Pons (tissue), 1 donor: ENCODE data around the gene NUP98.
"Not testable (repeated sequence)": the region's sequence is repeated elsewhere in the genome, so short reads cannot be mapped to it uniquely, and the experiment has no call there.

Source experiments
- DNase-seq: peaks from one replicate; pipeline ENCODE4 v3.0.0-alpha.2; 2016; ENCODE audit warnings: low spot score

NUP98 gene

DNA sequence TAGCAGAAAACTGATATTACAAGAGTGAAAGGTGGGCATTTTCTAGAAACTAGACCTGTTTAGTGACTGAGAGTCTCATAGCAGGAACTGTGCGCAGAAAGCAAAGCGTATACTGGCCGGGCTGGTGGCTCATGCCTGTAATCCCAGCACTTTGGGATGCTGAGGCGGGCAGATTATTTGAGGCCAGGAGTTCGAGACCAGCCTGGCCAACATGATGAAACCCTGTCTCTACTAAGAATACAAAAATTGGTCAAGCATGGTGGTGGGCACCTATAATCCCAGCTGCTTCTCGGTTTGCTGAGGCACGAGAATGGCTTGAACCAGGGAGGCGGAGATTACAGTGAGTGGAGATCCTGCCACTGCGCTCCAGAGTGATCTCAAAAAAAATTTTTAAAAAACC lies 1.8 kb upstream of the NUP98 start:
- DNase-seq, result no peak

- DNase-seq, result peak; percentile 18
These were observed 489 bp downstream of the NUP98 start for GRCh38 chr11:3796801-3797328.

GRCh38 chr11:3796346-3796745 lies 1.0 kb downstream of the NUP98 start:
- no peak for DNase-seq

GRCh38 chr11:3796002-3796311 lies 1.4 kb downstream of the NUP98 start:
- DNase-seq, result no peak

DNA sequence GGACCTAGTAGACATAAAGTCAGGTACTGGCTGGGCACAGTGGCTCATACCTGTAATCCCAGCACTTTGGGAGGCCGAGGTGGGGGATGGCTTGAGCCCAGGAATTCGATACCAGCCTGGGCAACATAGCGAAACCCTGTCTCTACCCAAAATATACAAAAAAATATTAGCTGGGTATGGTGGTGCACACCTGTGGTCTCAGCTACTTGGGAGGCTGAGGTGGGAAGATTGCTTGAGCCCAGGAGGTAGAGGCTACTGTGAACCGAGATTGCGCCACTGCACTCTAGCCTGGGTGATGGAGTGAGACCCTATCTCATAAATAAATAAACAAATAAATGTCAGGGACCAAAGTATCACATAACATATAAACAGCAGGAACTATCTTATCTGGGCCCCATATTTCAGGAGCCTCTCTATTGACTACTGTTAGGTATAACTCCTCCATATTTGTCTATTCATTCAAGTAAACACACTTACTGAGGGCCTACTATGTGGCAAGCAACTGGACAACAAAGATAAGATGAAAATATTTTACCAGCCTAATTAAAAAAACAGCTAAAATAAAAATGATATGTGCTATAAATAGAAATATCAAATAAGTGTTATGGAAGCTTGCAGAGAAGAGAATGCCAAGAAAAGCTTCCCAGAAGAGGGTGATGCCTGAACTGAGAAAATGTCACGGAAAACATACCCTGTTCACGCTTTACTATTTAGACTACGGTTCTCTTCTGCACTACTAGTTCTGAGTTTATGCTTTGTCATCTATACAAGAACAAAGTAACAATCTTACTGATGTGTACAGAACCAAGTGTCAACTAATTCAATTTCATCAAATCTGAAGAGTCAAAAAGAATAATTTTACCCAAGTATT lies 2.0 kb downstream of the NUP98 start:
- DNase-seq, result no peak

DNA sequence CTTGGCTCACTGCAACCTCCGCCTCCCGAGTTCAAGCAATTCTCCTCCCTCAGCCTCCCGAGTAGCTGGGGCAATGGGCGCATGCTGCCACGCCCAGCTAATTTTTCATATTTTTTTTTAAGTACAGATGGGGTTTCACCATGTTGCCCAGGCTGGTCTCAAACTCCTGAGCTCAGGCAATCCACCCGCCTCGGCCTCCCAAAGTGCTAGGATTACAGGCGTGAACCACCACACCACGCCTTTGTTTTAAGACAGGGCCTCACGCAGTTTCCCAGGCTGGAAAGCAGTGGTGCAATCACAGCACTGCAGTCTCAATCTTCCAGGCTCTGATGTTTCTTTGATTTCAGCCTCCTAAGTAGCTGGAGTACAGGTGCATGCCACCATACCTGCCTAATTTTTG lies 3.0 kb downstream of the NUP98 start:
- DNase-seq, result not testable (repeated sequence)

DNA sequence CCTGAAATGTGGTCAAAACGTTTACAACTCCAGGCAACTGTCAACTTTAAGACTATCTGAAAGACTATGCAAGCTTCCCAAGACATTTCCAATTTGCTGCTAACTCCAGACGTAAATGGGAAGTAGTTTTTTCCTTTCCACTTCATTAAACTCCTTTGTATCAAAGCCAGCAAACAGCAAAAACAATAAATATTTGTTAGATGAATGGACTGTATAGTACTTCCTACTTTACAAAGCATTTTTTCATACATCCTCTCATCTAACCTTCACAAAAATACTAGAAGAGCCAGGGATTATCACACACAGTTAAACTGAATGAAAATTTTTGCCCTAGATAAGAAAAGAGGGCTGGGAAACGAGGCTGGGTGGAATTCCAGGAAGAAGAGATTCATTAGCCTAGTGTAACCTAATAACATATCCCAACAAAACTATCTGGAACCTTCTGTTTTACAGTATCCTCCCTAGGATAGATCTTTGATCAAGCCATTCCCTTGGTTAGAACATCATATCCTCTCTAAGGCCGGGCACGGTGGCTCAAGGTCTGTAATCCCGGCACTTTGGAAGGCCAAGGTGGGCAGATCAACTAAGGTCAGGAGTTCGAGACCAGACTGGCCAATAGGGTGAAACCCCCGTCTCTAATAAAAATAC lies 10.4 kb downstream of the NUP98 start:
- no peak for DNase-seq

- no peak for DNase-seq
These were observed 13.7 kb downstream of the NUP98 start for GRCh38 chr11:3783611-3784010.

DNA sequence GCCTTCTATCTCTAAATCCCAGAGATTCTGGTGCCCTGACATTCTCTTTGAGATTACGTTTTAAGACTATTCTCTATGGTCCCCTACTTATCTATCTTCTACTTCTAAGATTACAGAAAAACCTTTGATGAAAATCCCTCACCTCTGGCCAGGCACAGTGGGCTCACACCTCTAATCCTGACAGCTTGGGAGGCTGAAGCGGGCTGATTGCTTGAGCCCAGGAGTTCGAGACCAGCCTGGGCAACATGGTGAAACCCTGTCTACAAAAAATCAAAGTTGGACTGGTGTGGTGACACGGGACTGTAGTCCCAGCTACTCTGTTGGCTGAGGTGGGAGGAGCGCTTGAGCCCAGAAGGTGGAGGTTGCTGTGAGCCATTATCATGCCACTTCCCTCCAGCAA lies 14.4 kb downstream of the NUP98 start:
- DNase-seq, result no peak

DNA sequence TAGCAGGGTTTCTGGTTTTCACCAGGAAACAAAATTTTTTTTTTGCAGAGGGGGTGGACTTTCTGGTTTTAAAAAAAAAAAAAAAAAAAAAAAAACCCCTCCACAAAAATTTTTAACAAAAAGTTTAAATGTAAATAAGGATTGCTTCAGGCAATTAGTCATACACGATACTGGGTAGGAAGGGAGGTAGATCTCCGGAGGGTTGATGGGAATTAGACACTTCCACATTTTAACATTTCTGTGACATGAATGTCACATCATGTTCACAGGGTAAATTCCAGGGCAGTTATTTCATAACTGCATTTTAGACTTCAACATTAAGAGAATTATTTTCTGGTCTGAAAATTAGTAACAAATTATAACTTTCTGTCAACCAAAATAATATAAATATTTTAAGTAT lies 15.9 kb downstream of the NUP98 start:
- no peak for DNase-seq

- DNase-seq, result no peak
These were observed 21.5 kb downstream of the NUP98 start for GRCh38 chr11:3775736-3776406.

DNA sequence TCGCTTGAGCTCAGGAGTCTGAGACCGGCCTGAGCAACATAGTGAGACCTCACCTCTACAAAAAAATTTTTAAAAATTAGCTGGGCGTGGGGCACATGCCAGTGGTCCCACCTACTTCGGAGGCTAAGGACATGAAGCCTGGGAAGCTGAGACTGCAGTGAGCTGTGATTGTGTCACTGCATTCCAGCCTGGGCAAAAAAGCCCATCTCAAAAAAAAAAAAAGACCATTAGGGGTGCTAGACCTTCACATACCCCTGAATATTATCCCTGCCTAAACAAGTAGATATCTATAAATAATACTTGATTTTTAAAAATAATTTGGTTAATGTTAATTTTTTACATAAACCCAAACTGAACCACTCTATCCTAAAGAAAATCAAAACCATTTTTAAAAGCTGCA lies 24.2 kb downstream of the NUP98 start:
- no peak for DNase-seq

DNA sequence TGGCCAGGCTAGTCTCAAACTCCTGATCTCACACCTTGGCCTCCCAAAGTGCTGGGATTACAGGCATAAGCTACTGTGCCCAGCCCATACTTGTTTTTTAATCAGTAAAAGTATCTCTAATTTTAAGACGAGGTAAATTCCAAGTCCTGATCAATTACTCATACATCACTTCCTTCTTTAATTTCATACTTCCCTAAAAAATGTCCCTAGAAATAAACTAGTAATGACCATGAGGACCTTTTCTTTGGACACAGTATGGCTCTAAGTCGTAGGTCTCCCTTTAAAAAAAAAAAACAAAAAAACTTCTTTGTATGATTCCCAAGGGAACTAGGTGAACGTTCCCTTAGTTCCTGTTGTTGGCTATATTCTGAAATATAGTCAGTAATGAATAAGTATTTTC lies 29.8 kb downstream of the NUP98 start:
- DNase-seq, result no peak

GRCh38 chr11:3766836-3767235 lies 30.5 kb downstream of the NUP98 start:
- DNase-seq, result not testable (repeated sequence)

DNA sequence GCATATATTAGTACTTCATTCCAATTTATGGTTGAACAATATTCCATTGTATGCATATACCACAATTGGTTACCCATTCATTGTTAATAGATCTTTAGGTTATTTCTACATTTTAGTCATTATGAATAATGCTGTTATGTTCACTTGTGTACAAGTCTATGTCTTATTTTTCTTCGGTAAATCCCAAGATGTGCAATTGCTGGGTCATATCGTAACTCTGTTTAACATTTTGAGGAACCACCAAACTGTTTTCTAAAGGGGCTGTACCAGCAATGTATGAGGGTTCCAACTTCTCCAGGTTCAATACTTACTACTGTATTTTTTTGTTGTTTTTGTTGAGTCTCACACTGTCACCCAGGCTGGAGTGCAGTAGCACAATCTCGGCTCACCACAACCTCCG lies 33.1 kb downstream of the NUP98 start:
- no peak for DNase-seq

GRCh38 chr11:3755151-3755550 lies 42.2 kb downstream of the NUP98 start:
- DNase-seq, result no peak

DNA sequence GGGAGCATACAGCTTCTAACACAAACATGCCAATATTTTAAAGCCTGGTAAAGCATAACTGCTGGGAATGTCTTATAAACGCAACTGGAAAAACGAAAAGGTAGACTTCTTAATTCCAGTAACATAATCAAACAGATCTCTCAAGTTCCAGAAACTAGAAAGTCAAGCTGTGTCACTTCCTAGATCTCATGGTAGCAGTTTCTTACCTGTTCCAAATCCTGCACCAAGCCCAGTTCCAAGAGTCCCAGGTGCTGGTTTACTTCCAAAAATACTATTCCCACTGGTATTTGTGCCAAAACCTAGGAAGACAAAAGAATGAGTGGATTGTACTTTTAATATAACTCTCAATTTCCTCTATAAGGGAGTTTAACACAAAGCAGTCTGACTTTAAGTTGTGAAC lies 44.2 kb downstream of the NUP98 start:
- no peak for DNase-seq

DNA sequence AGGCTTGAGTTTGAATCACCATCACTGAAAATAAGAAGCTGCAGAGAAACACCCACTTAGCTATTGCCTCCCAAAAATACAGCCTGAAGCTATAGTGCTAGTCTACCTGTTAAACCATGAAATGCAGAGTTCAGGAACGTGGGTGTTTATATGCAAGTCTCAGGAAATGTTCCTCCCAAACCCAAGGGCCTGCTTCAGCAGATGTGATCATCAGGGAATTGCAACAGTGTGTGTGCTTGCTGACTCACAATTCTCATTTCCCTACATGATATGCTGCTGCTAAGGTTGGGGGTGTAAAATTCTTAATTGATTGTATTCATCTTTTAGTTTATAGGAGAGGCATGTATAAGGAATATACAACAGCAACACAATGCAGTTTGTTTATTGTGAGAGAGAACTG lies 49.6 kb downstream of the NUP98 start:
- no peak for DNase-seq

DNA sequence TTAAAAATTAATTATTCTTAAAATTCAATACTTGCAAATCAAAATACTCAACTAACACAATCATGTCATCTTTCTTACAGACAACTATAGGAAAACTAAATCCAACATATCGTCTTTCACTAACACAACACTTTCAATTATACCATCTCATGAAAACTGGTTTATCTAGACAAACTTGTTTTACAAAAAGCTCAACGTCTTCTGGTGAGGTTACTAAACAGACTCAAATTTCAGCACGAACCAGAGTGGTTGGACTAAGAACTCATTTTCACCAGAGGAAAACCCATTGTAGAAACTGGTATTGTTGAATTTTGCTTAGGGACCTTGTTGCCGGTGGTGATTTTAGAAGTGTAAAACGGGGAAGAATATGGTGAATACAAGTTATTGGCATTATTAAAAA lies 52.2 kb downstream of the NUP98 start:
- DNase-seq, result no peak

GRCh38 chr11:3738723-3739122 lies 58.6 kb downstream of the NUP98 start:
- no peak for DNase-seq

GRCh38 chr11:3738241-3738640 lies 59.1 kb downstream of the NUP98 start:
- DNase-seq, result no peak

GRCh38 chr11:3737386-3737933 lies 59.9 kb downstream of the NUP98 start:
- no peak for DNase-seq

DNA sequence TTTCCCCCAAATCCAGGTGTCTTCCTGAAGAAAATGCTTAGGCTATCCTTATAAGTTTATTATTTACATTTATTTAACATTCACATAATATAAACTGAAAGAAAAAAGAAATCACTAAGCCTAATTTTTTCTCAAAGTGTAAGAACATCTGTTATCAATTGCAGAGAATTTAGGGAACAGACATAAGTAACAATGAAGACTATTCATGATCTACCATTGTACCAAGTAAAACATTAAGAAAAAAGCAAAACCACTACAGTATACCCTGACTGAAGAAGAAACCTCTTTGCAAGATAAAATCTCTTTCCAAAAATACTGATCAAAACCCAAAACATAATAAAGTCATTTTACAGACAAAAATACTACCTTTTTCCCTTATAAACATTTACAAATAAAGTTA lies 60.5 kb downstream of the NUP98 start:
- no peak for DNase-seq
